Kidney (tissue), 14 donors: ENCODE data around the gene ZC3HAV1. TPM values are rescaled to one million over a fixed set of nuclear protein-coding genes. Genes with fewer than 3 reads are reported as not detected.

Source experiments
- DNase-seq, 5 donors: peaks; one replicate each; pipeline ENCODE4 v3.0.0-alpha.2; 2013 to 2020
- FAIRE-seq: peaks from 2 replicates; lab custom pipeline; 2012; peaks lifted over from hg19 to GRCh38; lab: Jason Lieb, UNC
- H3K27ac ChIP-seq, 2 donors: one replicate each; pipeline ENCODE4 v1.7.0; 2013; ENCODE audit warnings: low read depth in 2 of 2, low read length in 2 of 2, inconsistent platforms in 1 of 2
- H3K27me3 ChIP-seq: one replicate; pipeline ENCODE4 v1.7.1; 2013; ENCODE audit warnings: low read length, inconsistent platforms; ENCODE audit not compliant: control insufficient read depth, insufficient read depth
- H3K36me3 ChIP-seq, 3 donors: one replicate each; pipeline versions ENCODE4 v1.7.0 to v1.7.1; 2013; ENCODE audit warnings: low read length in 3 of 3, control low read depth in 1 of 3, inconsistent platforms in 1 of 3; ENCODE audit not compliant: insufficient read depth in 3 of 3, control insufficient read depth in 2 of 3
- H3K4me1 ChIP-seq, 3 donors: one replicate each; pipeline versions ENCODE4 v1.7.0 to v1.7.1; 2013; ENCODE audit warnings: low read length in 3 of 3, inconsistent platforms in 1 of 3, low read depth in 1 of 3; ENCODE audit not compliant: control insufficient read depth in 2 of 3, insufficient read depth in 2 of 3
- H3K4me3 ChIP-seq, 3 donors: one replicate each; pipeline versions ENCODE4 v1.7.0 to v1.8.1; 2013; ENCODE audit warnings: low read length in 3 of 3, control low read depth in 1 of 3, inconsistent platforms in 1 of 3
- H3K9ac ChIP-seq, 3 donors: one replicate each; pipeline versions ENCODE4 v1.7.0 to v1.7.1; 2013; ENCODE audit warnings: low read length in 3 of 3, control low read depth in 1 of 3, inconsistent platforms in 1 of 3
- H3K9me3 ChIP-seq, 3 donors: one replicate each; pipeline versions ENCODE4 v1.7.0 to v1.7.1; 2013; ENCODE audit warnings: low read length in 3 of 3, control low read depth in 1 of 3, inconsistent platforms in 1 of 3; ENCODE audit not compliant: control insufficient read depth in 2 of 3, insufficient read depth in 1 of 3
- intact Hi-C: fragments of 100-400 bp; cut with DNase I; formaldehyde crosslinking; loops from one replicate; pipeline ENCODE4 v1.11.1; 2022
- polyA plus RNA-seq: library from polyadenylated mRNA; stranded (reverse); fragments of 350-450 nt; fragmentation: Illumina TruSeq; extraction: RNeasy Lipid Tissue Mini Kit (QIAGEN cat#74804); gene quantifications from one replicate; pipeline ENCODE4 v1.2.3, GENCODE V29; 2014; ENCODE audit warnings: low read depth, low replicate concordance; ENCODE audit not compliant: insufficient read depth
- total RNA-seq: library from RNA; stranded (reverse); fragmentation: NEBNext Ultra II Directional; extraction: Animal tissue kit (Norgen Biotek cat#: 25700); gene quantifications from one replicate; pipeline ENCODE4 v1.2.1, GENCODE V29; 2021
- TF ChIP-seq, protein P1 (sequence below): IDR thresholded peaks from 3 replicates; pipeline ENCODE4 v1.5.1; 2012; ENCODE audit warnings: mild to moderate bottlenecking, moderate library complexity, borderline replicate concordance; ENCODE audit not compliant: insufficient read depth; ENCODE audit errors: extremely low read depth
- donor health status: control.
- donor health status: control.
- donor health status: control.
- donor health status: control.
- donor health status: control.
- donor health status: DM: yes; HTN: yes; CAD: no.
- donor health status: Normal renal cell carcinoma (clear cell type).

ZC3HAV1 gene
- total and polyA plus RNA-seq, 2 donors from 2014 or later, result 11.1 to 40.2 TPM

DNA sequence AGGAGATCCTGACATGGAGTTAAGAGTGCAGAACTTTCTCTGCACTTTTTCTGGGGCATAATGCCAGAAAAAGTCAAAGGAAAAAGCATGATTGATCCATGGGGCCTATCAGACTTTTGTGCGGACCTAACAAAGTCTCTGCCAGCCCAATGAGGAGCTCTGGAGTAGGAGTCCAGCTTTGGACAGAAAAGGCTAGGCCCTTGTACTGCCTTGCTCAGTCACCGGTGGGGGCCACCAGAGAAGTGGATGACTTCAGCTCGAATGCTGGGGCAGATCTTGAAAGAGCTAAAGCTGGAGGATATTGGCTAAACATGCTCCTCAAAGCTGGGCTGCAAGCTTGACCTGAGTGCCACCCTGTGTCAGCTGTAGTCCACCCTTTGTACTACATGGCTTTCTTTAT is 2.8 kb upstream of the ZC3HAV1 start:
- FAIRE-seq (no peak), DNase-seq (no peak)
- TF ChIP-seq, protein P1, sequence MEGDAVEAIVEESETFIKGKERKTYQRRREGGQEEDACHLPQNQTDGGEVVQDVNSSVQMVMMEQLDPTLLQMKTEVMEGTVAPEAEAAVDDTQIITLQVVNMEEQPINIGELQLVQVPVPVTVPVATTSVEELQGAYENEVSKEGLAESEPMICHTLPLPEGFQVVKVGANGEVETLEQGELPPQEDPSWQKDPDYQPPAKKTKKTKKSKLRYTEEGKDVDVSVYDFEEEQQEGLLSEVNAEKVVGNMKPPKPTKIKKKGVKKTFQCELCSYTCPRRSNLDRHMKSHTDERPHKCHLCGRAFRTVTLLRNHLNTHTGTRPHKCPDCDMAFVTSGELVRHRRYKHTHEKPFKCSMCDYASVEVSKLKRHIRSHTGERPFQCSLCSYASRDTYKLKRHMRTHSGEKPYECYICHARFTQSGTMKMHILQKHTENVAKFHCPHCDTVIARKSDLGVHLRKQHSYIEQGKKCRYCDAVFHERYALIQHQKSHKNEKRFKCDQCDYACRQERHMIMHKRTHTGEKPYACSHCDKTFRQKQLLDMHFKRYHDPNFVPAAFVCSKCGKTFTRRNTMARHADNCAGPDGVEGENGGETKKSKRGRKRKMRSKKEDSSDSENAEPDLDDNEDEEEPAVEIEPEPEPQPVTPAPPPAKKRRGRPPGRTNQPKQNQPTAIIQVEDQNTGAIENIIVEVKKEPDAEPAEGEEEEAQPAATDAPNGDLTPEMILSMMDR, result no peak
- Histone ChIP-seq H3K9ac (no peak overlapping the region), H3K9me3 (no peaks in the 10 kb centered on the region), H3K27ac (no peak overlapping the region), H3K27me3 (no peaks in the 10 kb centered on the region), H3K4me3 (no peak overlapping the region), H3K36me3 (no peaks in the 10 kb centered on the region), H3K4me1 (peaks cover 0 to 6% (median 3%) of the 10 kb centered on the region in 3 donors)
- intact Hi-C loops, result no loop called here

GRCh38 chr7:139111811-139112301 is 2.3 kb upstream of the ZC3HAV1 start:
- H3K9me3 ChIP-seq, result no peaks in the 10 kb centered on the region
- intact Hi-C loops, result no loop called here
- no peak overlapping the region for H3K27ac ChIP-seq

GRCh38 chr7:139111147-139111546 is 1.6 kb upstream of the ZC3HAV1 start:
- Histone ChIP-seq H3K4me1 (peaks cover 0 to 6% (median 3%) of the 10 kb centered on the region in 3 donors), H3K27ac (no peak overlapping the region), H3K4me3 (no peak overlapping the region), H3K27me3 (no peaks in the 10 kb centered on the region), H3K9ac (no peak overlapping the region), H3K36me3 (no peaks in the 10 kb centered on the region), H3K9me3 (no peaks in the 10 kb centered on the region)
- intact Hi-C loops, result no loop called here
- DNase-seq (no peak), FAIRE-seq (no peak)
- TF ChIP-seq, protein P1, result no peak

More at GRCh38 chr7:139111811-139112301, 2.3 kb upstream of the ZC3HAV1 start:
- Histone ChIP-seq H3K27me3 (no peaks in the 10 kb centered on the region), H3K4me3 (no peak overlapping the region), H3K4me1 (peaks cover 0 to 6% (median 3%) of the 10 kb centered on the region in 3 donors), H3K36me3 (no peaks in the 10 kb centered on the region), H3K9ac (no peak overlapping the region)
- FAIRE-seq (no peak), DNase-seq (no peak)
- TF ChIP-seq, protein P1, result no peak

GRCh38 chr7:139109983-139110411 is 477 bp upstream of the ZC3HAV1 start:
- Histone ChIP-seq H3K4me1 (peaks cover 0 to 6% (median 3%) of the 10 kb centered on the region in 3 donors), H3K4me3 (peak overlapping the region; percentile 72 to 92 (median 74)), H3K9me3 (no peaks in the 10 kb centered on the region), H3K27ac (peak overlapping the region; percentile 93 to 95), H3K9ac (peak overlapping the region; percentile 20 to 70 (median 50)), H3K36me3 (no peaks in the 10 kb centered on the region), H3K27me3 (no peaks in the 10 kb centered on the region)
- TF ChIP-seq, protein P1, result no peak
- DNase-seq (no peak), FAIRE-seq (no peak)
- intact Hi-C loops, result no loop called here
